Lower leg skin (tissue), 3 donors: ENCODE measurements around the gene OBSL1.

Experiments used
- POLR2A ChIP-seq, 2 donors: fragments of 450-650 bp; IDR thresholded peaks; one replicate each; pipeline ENCODE4 v1.6.1; 2016 to 2017; ENCODE audit warnings: antibody characterized with exemption in 2 of 2, mild to moderate bottlenecking in 1 of 2, moderate library complexity in 1 of 2
- TF ChIP-seq, protein P1 (sequence below), 3 donors: fragments of 450-650 bp; IDR thresholded peaks; one replicate each; pipeline ENCODE4 v1.5.1; 2016; ENCODE audit warnings: antibody characterized with exemption in 3 of 3, mild to moderate bottlenecking in 3 of 3, moderate library complexity in 2 of 3

DNA sequence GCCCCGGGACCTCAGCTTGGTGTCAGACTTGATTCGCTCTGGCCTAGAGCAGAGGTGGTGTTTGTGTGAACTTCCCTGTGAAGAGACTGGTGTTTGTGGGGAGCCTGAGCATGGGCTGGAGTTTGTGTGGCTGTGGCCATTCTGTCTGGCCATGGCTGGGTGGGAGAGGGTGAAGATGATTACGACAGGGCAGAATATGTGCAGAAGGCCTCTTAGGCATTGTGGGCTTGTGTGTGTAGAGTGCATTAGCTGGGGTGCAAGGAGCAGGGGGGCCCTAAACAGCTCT is 10.5 kb downstream of the OBSL1 start:
- TF ChIP-seq, protein P1, sequence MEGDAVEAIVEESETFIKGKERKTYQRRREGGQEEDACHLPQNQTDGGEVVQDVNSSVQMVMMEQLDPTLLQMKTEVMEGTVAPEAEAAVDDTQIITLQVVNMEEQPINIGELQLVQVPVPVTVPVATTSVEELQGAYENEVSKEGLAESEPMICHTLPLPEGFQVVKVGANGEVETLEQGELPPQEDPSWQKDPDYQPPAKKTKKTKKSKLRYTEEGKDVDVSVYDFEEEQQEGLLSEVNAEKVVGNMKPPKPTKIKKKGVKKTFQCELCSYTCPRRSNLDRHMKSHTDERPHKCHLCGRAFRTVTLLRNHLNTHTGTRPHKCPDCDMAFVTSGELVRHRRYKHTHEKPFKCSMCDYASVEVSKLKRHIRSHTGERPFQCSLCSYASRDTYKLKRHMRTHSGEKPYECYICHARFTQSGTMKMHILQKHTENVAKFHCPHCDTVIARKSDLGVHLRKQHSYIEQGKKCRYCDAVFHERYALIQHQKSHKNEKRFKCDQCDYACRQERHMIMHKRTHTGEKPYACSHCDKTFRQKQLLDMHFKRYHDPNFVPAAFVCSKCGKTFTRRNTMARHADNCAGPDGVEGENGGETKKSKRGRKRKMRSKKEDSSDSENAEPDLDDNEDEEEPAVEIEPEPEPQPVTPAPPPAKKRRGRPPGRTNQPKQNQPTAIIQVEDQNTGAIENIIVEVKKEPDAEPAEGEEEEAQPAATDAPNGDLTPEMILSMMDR (IDR thresholded peaks at IDR 0.05): no peak
- no peak for TF ChIP-seq POLR2A (IDR thresholded peaks at IDR 0.05)
